Raji (cell line): Measurements from ENCODE around the gene PAX2.

Source experiments
- POLR2A ChIP-seq: IDR thresholded peaks from 2 replicates; pipeline ENCODE4 v1.6.1; 2011; ENCODE audit warnings: low read depth, low read length, control low read depth; ENCODE audit not compliant: insufficient read depth

The PAX2 gene

GRCh38 chr10:100780324-100780723, 34.9 kb downstream of the PAX2 start:
- TF ChIP-seq POLR2A = no peak

GRCh38 chr10:100781145-100781665, 35.8 kb downstream of the PAX2 start:
- no peak for TF ChIP-seq POLR2A

- no peak for TF ChIP-seq POLR2A
These were observed 37.3 kb downstream of the PAX2 start for GRCh38 chr10:100782461-100783244.

GRCh38 chr10:100784126-100784525, 38.7 kb downstream of the PAX2 start:
- TF ChIP-seq POLR2A = no peak

GRCh38 chr10:100786591-100786990, 41.2 kb downstream of the PAX2 start:
- no peak for TF ChIP-seq POLR2A

DNA sequence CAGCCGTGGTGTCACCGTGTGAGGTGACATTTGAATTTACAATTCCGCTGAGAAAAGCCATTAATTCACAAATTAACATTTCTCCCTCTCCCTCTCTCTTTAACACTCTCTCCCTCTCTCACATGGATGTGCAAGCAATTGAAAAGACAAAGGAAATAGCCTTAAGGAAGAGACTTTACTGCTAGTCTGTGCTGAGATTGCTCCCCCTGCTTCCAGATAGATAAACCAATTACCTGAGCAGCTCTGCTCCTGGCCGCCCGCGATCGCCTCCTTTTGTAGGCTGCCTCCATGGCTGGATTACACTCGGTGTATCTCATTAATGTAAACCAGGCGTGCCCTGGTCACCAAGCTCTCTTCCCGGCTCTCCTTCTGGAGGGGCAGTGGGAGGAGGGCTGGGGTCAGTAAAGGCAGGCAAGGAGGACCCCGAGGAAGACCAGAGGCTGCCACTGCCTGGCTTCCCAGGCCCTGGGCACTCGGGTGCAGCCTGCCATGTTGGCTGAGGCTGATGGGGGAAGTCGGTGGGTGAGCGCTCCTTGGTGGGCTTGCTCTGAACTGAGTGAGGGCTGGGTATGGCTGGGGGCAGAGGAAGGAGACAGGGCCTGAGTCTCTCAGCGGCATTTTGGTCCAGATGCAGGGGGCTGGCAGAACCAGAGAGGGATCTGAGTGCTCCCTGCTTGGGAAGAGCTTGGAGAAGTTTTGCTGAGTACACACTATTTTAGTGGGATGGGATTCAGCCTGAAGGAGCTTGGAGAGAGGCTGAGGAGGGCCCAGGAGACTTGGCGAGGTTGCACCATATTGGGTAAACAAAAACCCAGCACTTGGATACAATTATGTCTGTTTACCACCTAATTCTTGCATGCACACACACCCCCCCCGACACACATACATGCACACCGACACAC, 42.9 kb downstream of the PAX2 start:
- TF ChIP-seq POLR2A = no peak

DNA sequence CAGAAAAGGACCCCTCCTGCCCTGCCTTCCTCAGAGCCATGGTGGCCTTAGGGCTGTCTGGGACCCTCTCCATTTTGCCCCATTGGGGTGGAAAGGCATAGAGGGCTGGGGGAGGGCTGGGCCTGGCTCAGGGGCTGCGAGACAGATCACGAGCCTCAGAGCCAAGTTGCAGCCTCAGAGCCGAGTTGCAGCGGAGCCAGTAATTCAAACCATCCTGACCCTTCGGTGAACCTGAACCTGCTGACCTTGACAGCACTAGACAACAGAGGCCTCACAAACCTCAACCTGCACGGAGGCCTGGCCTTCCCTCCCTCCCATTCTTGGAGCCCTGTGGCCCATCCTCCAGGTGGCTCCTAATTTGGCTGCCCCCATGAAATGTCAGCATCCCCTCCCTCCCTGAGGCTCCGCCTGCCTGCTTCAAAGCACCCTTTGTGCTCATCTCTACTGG, 45.4 kb downstream of the PAX2 start:
- TF ChIP-seq POLR2A = no peak

DNA sequence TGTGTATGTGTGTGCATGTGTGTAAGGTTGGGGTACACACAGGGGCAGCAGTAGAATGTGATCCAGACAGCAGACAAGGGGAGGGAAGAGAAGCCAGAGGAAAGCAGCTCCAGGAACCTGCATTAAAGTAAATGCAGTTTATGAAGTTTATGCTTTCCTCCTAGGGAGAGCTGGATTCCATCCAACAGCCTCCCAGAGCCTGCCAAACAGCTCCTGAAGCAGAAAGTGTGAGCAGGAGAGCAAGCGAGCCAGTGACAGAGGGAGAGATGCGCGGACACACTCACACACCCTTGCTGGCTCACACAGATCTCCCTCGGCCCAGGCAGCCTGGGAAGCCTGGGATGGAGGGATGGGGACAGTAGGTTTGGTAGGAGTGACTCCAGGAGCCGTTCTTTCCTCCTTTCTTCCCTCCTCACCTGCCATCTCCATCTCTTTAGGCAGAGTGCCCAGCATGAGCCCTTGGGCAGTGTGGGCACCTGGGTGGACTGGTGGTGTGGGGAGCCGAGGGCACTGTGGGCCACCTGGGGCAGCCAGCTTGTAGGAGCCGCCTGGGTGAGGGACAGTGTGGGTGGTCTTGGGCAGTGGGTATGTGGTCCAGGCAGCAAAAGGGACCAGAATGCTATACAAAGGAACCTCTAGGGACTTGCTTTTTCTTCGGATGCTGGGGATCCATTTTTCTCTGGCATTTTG, 46.1 kb downstream of the PAX2 start:
- TF ChIP-seq POLR2A = no peak

- no peak for TF ChIP-seq POLR2A
These were observed 47.2 kb downstream of the PAX2 start for GRCh38 chr10:100792574-100792973.

GRCh38 chr10:100793055-100793454, 47.7 kb downstream of the PAX2 start:
- TF ChIP-seq POLR2A = no peak

DNA sequence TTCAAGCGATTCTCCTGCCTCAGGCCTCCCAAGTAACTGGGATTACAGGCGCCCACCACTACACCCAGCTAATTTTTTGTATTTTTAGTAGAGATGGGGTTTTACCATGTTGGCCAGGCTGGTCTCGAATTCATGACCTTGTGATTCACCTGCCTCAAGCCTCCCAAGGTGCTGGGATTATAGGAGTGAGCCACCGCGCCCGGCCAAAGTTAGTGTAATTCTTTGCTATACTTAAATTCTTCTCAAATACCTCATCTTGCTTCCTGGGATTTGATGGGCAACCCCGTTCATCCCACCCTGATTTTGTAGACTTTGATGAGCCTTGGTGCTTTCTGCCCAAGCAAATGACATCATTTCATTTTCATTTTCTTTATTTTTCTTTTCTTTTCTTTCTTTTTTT, 54.5 kb downstream of the PAX2 start:
- TF ChIP-seq POLR2A = no peak

- no peak for TF ChIP-seq POLR2A
These were observed 55.5 kb downstream of the PAX2 start for GRCh38 chr10:100800931-100801330.

DNA sequence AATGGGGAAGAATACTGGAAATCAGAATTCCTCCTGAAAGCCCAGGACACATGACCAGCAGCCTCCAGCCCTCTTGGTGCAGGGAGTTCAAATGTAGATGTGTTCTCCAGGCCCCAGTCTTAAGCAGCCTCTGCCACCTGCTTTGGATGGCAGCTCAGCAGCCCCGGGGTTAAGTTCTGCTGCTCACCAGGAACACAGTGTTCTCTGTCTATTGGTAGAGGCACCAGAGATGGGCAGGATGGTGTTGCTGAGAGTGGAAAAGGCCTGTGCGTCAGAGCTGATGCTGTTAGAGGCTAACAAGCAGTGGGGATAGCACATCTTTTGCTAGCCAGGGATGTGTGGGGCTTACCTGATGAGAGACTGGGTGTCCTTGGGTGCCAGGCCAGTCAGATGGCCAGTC, 56.8 kb downstream of the PAX2 start:
- TF ChIP-seq POLR2A = no peak

DNA sequence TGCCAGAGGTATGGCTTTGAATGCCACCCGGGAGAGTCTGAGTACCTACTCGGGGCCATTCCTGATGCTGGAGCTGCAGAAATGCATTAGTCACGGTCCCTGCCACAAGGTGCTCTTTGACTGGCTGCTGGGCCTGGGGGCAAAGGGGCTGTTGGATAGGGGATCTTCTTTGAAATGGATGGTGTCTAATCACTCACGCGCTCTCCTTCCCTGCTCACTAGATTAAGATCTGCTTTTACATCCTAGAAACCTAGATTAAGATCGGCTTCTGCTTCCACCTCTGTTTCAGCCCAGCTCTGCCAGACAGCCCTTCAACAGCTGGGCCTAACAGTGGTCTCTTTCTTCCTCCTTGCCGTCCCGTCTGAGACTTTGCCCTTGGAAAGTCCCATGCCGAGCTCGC, 57.2 kb downstream of the PAX2 start:
- TF ChIP-seq POLR2A = no peak

- TF ChIP-seq POLR2A = no peak
These were observed 58.1 kb downstream of the PAX2 start for GRCh38 chr10:100803492-100803891.
